Smooth muscle cell of bladder (primary cell): ENCODE measurements around the gene RRM2. TPM values are rescaled to one million over a fixed set of nuclear protein-coding genes. Genes with fewer than 3 reads are reported as not detected.

Experiments used
- total RNA-seq: library from RNA; depleted of rRNA; stranded (reverse); fragments of >200 nt; gene quantifications from 2 replicates; pipeline ENCODE4 v1.2.3, GENCODE V29; 2014

The RRM2 gene
- 3.0 and 4.4 TPM in 2 replicates for total RNA-seq

GRCh38 chr2:10122500-10123280, at the start of gene RRM2:
TSS of gene RRM2 (plus strand) at chr2:10122739. CDS start at chr2:10122799, 60 bp downstream.

GRCh38 chr2:10079870-10080535, 42.5 kb upstream of the RRM2 start, which contains the start of gene CYS1:
TSS of gene CYS1 (minus strand) at chr2:10080411. CDS start at chr2:10080223, 188 bp downstream.

Other genes starting within 250 kb of the RRM2 start
- gene GRHL1, start 171.0 kb upstream of the RRM2 start, total RNA-seq: 0.37 and 0.57 TPM in 2 replicates
- gene KLF11, start 79.2 kb upstream of the RRM2 start, total RNA-seq: 2.6 and 3.7 TPM in 2 replicates
- gene CYS1, start 42.3 kb upstream of the RRM2 start, total RNA-seq: 2.0 TPM in 2 replicates
- gene HPCAL1, start 180.2 kb downstream of the RRM2 start, total RNA-seq: 14.0 and 14.9 TPM in 2 replicates